ENCODE data around the gene OBI1. TPM values are rescaled to one million over a fixed set of nuclear protein-coding genes. Genes with fewer than 3 reads are reported as not detected.

OBI1 gene
- total RNA-seq, 1 donor: 18.1 TPM

GRCh38 chr13:78659450-78659730 is 435 bp upstream of the OBI1 start:
- H3K4me3 ChIP-seq (ENCODE audit: low read depth, low read length): peak overlapping the region; percentile 99
- DNase-seq (ENCODE audit: low read depth): no peak
- no peak for TF ChIP-seq CTCF (IDR thresholded peaks at IDR 0.05; ENCODE audit: insufficient read depth, low read depth, low read length)

- H3K4me3 ChIP-seq (ENCODE audit: low read depth, low read length): peak overlapping the region; percentile 99
- DNase-seq (ENCODE audit: low read depth): peak; percentile 29
- no peak for TF ChIP-seq CTCF (IDR thresholded peaks at IDR 0.05; ENCODE audit: insufficient read depth, low read depth, low read length)
Observed at GRCh38 chr13:78657699-78658629, 991 bp downstream of the OBI1 start.

GRCh38 chr13:78655906-78656305 is 3.0 kb downstream of the OBI1 start:
- no peak for TF ChIP-seq CTCF (IDR thresholded peaks at IDR 0.05; ENCODE audit: insufficient read depth, low read depth, low read length)
- DNase-seq (ENCODE audit: low read depth): no peak
- H3K4me3 ChIP-seq (ENCODE audit: low read depth, low read length): no peak overlapping the region

- no peak for DNase-seq (ENCODE audit: low read depth)
- H3K4me3 ChIP-seq (ENCODE audit: low read depth, low read length): no peak overlapping the region
- no peak for TF ChIP-seq CTCF (IDR thresholded peaks at IDR 0.05; ENCODE audit: insufficient read depth, low read depth, low read length)
Observed at GRCh38 chr13:78655007-78655406, 3.9 kb downstream of the OBI1 start.

GRCh38 chr13:78652651-78653050 is 6.3 kb downstream of the OBI1 start:
- DNase-seq (ENCODE audit: low read depth): no peak
- H3K4me3 ChIP-seq (ENCODE audit: low read depth, low read length): no peak overlapping the region
- no peak for TF ChIP-seq CTCF (IDR thresholded peaks at IDR 0.05; ENCODE audit: insufficient read depth, low read depth, low read length)

GRCh38 chr13:78650717-78651083 is 8.3 kb downstream of the OBI1 start:
- TF ChIP-seq CTCF (IDR thresholded peaks at IDR 0.05; ENCODE audit: insufficient read depth, low read depth, low read length): no peak
- no peak overlapping the region for H3K4me3 ChIP-seq (ENCODE audit: low read depth, low read length)
- DNase-seq (ENCODE audit: low read depth): no peak
